SHP77 treated with DMSO at 0.1 percent for 48 hours (cell line): ENCODE data around the gene ANKS6.
A peak's percentile ranks its signal among the peaks of the same experiment; 100 is the strongest.

Experiments used
- DNase-seq: peaks from one replicate; lab custom pipeline; 2025; lab: John Stamatoyannopoulos, UW

ANKS6 gene

DNA sequence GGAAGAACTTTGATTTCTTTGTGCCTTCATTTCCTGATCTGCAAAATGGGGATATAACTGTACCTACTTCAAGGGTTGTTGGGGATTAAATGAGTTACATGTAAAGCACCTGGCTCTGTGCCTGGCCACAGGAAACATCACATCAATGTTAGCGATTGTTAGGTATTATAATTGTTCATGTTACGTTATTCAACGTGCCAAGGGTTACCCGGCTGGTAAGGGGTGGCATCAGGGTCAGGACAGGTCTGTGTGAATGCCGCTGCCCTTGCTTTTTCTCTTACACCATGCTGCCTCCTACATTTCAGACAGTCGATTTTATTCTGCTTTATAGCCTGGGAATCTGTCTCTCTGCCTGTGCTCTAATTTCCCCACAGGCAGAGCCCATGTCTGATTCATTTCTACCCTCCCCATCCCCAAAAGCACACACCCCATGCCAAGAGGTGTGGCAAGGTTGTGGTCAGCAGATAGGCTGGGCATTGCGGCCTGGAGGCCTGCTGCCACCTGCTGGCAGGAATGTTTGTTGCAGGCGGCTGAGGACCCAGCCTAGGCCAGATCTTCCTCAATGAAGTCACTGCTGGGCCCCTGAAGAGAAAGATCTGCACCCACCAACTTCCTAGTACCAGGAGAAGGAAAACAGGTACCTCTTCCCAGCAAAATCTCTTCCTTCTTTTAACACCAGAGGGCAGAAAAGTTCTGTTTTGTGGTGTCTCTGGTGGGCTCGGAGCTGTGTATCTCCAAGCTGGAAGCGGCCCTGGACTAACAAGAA, 5.3 kb downstream of the ANKS6 start:
- DNase-seq, result no peak

DNA sequence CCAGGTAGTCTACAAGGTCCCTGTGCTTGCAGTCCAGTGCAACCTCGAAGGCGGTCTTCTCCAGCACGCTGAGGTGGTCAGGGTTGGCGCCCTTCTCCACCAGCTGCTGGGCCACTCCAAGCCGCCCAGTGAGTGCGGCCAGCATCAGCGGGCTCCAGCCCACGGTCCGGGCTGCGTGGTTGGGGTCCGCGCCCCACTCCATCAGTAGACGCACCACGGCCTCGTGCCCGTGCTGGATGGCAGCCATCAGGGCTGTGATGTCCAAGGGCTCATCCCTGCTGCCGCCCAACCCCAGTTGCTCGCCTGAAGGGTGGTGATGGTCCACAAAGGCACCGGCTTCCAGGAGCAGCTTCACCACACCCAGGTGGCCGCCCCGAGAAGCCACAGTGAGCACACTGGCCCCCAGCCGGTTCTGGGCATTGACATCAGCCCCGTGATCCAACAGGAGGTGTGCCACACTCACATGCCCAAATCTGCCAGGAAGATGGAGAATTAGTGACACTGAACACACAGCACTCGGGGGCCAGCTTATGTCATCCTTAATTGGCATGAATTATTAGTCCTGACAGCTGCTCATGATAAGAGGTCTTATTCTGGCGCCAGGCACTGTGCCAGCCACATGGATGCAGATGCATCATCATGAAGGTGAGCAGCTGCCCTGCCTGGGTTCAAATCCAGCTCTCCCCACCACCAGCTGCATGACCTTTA, 6.1 kb downstream of the ANKS6 start:
- peak; percentile 39 for DNase-seq

DNA sequence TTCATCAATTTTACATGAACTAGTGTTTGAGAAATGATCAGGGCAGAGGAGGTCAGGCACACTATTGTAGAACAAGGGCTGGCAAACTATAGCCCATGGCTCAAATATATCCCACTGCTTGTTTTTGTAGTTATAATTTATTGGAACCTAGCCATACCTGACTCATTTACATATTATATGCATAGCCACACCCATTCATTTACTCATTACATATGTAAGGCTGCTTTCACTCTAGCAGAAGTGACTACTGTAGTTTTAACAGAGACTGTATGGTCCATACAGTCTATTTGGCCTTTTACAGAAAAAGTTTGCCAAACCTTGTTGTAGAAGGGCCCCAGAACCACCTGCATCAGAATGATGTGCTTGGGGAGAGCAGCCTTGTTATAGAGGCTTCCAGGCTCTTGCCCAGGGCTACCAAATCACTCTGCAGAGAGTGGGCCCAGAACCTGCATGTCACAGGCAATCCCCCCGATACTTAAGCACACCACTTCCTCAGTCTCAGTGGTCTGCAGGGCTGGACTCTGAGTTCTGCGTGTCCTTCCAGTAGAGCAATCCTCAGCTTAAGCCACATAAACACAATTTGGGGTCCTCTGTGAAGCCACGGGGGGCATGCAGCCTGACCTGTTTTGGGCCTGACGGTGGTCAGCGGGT, 6.7 kb downstream of the ANKS6 start:
- DNase-seq, result no peak

DNA sequence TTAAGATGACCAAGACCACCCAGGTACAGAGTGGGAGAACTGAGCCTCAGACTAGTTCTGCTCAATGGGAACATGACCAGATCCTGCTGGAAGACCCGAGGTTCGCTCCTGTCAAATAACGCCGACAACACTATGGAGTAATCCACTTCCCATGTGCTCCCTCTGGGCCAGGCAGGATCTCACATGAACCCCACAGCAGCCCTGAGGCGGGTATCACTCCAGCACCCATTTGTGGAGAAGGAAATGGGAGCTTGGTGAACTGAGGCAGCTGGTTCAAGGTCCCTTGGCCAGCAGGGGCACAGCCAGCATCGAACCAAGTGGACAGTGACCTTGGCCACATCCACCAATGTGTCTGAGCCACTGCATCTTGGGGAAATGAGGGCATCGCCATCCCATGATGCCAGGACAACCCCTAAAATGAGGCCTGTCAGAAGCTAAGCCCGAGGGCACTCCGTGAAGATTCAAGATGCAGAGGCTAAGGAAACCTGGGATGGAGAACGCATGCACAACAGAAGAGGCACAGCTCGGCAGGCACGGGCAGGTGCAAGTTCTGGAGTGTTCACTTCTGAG, 8.5 kb downstream of the ANKS6 start:
- no peak for DNase-seq

DNA sequence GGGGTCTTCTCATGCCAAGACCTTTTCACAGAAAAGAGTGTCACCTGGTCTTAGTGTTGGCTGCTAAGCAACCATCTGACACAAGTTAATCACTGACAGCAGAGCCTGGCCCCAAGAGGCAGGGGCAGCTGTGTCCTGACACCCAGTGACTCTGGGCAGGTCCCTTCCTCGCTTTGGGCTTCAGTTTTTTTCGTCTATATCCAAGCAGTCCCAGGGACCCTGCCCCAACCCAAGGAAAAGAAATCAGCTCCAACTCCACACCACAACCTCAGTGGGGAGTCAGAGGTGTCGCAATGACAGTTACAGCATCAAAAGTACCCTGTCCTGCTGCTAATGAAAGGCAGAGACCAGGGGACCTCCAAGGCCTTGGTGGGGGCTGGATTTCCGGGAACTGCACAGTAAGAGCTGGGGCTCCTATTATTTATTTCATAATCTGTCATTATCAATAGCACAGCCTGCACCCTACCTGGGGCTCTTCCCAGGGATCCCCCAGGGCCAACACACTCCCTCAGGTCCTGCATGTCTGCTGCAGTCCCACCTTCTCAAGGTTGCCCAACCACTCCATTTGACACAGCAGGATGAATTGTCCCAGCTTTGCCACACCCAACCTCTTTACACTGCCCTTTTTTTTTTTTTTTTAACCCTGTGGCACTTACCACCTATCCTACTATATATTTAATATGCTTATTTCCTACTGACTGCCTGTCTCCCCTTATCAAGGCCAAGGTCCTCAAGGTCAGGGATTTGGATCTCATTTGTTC, 9.4 kb downstream of the ANKS6 start:
- no peak for DNase-seq

DNA sequence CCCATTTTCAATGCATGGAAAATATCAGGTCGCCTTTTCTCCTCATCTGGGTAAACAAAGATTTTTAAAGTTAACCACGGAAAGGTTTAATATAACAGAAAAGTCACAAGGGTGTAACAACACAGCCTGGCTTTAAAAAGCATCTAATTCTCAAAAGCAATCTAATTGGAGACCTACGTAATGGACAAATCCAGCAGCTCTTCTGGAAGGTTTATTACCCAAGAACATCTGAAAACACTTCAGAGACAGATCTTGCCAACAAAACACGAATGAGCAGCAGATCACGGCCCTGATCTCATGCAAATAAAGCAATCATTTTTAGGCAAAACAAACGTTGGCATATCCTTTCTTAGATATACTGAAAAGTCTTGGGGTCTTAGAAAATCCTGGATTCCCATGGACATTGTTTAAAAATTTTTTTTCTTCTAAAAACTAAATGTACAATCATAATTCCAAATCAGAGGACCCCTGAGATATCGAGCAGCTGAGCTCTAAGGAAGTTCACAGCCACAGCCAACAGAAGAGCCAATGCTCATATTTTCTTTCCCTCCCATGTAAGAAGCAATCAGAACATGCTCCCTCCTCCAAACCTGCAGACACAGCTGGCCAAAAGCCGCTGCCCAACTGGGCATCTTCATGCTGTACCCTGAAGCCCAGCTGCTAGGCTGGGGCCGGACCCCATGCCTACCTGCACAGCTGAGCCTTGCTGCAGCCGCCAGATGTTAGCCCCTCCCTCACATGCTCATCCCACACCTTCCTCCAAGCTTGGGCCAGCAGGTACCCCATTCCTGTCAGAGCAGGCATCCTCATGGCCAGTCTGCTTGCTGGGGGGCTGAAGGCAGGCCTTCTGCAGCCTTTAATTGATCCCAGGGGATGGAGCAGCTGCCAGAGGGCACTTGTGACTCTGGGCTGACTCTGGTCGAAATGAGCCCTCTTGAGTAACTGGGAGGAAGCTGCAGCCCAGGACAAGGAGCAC, 11.2 kb downstream of the ANKS6 start:
- no peak for DNase-seq

DNA sequence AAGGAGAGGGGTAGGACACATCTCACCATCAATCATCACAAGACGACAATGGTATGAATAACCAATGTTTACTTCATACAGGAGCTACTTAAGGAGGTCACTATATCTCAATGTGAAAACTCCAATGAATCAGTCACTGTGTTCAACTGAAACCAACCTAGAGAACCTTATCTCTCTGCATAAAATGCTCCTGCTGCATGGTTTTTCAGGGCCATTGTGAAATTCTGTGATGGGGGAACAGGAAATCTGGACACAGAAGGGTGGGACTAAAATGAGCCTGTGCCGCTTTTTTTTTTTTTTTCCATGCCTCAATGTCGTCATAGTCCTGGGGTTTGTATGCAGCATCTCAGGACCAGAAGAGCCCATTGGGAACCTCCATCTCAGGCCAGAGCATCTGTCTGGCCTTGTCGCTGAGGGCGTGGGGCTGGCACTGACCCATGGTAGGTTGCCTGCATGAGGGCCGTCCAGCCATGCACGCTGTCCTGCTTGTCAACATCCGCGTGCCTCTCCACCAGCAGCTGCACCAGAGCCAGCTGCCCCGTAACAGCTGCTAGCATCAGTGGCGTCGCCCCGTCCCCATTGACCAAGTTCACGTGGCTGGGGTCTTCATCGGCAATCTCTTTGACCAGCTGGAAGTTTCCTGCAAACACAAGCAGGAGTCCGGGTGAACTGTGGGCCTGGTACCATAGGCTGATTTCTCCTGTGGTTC, 12.7 kb downstream of the ANKS6 start:
- DNase-seq, result peak; percentile 14

DNA sequence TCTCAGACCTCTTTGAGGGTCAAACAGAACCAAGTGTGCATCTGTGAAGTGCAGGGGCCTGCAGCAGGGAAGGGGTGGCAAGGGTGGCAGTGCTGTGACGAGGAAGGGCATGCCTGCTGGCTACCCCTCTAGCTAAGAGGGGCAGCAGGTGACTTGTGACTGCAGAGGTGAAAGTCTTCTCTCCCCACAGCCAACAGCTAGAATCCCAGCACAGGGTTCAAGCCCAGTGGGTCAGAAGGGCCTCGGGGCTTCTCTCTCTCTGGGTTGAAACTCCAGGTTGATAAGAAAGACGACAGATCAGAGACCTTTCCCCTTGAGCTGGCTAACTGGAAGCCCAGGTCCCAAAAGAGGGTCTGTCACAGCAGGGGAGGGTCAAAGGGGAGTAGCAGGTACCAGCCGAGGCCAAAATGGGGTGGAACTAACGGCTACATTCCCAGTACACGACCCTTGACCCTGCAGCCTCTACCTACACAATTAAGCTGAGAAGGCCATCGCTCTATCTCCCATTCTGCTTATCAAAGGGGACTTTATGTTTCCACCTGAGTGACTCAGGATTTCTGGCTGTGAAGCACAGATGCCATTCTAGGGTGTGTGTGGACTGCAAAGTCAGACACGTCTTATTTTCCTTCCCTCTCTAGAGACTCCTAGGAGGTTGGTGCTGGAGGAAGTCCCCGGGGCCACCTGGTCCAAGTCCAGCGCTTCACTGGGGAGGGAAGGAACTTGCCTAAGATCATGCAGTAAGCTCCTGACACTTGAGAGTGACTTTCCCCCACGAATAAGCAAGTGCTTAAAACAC, 14.6 kb downstream of the ANKS6 start:
- DNase-seq, result no peak

DNA sequence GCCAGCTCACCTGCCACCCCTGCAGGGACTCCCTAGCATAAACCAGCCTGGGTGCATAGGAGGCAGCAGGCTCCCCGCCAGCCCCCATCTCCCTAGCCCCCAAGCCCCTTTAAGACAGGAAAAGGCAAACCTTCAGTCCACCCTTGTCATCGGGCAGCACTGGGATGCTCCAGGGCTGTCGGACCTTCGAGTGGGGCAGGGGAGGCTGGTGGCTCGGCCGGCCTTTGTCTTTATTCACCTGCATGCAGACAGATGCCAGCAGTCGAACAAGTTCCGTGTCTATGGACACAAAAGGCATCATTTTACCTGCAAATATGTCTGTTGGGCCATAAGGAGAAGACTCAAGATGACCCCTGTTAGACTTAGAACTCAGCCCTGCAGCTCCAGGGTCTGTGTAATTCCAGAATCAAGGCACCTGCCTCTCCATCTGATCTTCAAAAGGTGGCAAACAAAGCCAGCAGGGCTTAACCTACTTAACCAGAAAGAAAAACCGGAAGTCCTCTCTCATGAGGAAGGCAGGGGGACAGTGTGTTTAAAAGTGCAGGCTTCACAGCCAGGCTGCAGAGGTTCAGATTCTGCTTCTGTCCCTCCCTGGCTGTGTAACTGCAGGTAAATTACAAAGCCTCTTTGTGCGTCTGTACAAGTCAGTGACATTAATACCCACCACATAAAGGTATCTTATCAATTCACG, 16.2 kb downstream of the ANKS6 start:
- no peak for DNase-seq

DNA sequence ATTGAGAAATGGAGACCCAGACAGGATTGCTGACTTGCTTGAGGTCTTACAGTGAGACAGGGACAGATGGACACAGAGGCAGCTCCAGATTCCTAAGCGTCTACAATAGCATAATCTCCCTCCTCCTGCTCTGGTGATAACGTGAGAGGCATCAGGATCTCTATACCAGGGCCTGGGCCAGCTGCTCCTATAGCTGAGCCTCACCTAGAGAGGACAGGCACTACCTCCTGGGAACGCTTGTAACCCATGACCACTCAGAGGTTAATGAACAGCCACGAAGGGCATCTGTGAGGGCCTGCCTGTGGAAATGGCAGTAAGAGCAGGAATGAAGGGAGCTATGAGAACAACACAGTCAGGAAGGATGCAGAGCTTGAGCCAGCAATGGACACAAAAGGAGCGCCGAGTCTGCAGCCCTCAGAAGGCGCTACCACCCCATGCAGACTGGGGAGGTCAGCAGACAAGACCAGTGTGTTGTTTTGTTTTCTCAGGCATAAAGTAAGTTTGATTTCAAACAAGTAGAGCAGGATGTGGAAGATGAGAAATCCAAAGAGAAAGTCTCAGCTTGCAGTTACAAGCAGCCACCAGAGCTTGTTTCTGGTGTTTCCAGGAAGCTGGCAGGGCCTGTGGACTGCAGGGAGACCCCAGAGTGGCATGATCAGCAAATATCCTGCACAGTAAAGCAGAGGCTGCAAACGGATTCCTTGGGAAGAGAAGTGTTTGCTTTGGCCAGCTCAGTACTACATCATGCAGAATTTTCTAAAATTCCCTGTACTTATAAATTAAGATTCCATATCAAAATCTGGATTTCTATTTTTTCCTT, 17.4 kb downstream of the ANKS6 start:
- DNase-seq, result no peak

DNA sequence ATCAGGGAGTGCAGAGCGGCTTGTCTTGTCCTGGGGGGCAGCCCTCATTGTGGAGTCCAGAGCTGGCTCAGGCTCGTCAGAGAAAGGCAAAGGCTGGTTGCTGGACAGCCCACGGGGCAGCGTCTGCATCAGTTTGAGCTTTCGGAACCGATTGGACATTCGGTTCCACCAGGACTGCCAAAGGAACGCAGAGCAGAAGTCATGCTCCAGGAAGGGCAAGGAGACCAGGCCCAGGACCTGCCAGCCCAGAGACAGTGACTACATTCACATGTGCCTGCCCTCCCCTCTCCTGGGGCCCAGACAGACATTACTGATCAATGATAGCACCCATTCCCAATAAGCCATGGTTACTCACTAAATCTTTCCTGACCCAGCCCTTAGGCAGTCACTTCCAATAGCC, 18.1 kb downstream of the ANKS6 start:
- DNase-seq, result no peak

DNA sequence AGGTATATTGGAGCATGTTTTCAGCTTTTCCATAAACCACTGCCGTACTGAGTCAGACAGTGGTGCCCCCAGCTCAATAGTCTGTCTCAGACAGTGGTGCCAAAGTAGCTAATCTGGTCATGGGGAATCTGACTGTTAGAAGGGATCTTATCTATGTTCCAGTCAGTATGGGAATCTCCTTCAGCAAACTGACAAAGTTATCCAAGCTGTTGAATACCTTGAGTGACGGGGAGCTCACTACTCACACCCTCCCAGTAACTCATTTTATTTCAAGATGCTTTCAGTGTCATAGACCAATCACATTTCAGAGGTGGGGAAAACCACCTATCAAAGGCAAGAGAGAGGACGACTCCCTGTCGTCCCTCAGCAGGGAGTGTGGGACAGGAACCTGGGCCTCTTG, 18.7 kb downstream of the ANKS6 start:
- no peak for DNase-seq

DNA sequence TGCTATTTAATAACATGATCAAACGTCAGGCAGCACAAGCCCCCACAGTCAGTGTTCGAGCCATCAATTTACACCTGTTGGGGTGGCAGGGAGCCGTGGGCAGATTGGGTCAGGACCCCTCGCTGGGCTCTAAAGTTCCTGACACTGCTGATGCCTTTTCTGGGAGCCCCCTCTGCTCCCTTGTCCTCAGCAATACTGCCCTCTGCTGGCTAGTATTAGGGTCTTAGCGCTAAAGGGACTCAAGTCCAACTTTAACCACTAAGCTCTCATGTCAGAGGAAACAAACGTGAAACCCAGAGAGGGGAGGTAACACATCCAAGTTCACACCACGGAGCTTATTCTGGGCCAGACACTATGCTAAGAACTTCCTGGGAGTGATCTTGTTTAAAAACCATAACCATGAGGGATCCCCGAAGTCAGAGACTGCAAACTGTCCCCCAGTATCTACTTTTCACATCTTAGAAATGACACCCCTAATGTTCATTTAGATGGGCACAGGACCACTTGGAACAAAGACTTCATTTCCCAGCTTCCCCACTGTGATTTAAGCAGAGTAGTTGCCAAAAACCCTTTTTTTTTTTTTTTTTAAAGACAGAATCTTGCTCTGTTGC, 20.4 kb downstream of the ANKS6 start:
- no peak for DNase-seq

DNA sequence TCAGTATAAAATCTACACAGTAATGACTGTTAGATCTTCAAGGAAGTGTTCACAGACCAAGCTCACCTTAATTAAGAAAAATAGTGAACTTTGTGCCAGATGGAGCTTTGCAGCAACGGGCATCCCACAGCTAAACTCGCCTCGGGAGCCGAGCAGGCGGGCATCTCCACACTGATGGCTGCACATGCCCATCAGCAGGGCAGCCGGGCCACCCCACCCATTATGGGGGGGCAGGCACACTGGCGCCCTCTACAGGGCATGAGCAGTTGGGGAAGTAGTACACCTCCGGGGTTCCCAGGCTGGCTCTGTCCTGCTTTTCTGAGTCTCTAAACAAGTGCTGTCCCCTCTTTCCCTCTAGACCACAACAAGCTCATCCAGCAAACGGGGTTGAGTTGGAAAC, 21.6 kb downstream of the ANKS6 start:
- DNase-seq, result no peak

DNA sequence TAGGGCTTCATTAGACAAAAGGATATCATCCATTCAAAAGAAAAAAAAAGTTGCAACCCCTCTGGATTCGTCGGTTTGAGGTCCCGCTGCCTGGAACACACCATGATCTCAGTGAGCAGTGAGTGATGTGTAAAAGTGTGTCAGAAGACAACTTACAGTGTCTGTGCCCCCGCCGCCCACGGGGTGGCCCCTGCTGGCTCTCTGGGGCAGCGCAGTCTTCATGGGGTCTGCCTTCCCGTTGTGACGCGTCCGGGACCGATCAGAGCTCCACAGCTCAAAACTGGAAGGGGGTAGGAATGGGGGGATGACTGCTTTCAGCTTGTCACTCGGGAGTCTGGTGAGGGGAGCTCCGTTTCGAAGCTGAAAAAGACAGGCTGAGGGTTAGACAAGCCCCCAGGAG, 22.6 kb downstream of the ANKS6 start:
- no peak for DNase-seq

DNA sequence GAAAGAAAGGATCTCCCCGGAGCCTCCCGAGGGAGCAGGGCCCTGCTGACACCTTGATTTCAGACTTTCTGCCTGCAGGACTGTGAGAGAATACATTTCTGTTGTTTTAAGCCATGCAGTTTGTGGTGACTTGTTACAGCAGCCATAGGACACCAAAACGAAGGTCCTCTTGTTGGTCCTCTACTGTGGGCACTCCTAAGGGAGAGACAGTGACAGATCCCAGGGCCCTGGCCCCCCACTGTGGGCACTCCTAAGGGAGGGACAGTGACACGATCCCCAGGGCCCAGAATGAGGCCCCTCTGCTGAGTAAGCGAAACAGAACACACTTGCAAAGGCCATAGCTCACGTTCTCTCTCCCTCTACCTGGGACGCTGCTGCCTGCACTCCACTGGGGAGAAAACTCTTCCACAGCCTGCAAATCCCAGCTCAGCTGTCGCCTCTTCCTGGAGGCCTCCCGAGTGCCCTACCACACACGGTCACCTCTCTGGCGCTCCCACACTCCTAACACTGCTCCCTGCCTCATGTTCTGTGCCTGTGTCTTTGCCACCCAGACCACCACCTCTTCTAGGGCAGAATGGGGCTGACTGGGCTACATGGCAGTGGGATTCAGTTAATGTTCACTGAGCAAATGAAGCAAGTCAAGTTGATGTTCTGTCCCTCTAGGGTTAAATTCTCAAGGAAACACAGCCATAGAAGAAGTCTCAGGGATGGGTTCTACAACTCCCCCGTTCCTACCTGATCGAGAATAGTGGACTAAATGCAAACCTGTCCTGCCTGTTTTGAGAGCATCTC, 23.8 kb downstream of the ANKS6 start:
- no peak for DNase-seq
